Activated CD8-positive, alpha-beta memory T cell treated with anti-CD3 and anti-CD28 coated beads, Interleukin-2, amount 50 U/mL, for 1 hour (primary cell): ENCODE results near the gene RNF32.
"Not testable (repeated sequence)": the region's sequence is repeated elsewhere in the genome, so short reads cannot be mapped to it uniquely, and the experiment has no call there.

ENCODE experiments used
- DNase-seq: peaks from one replicate; pipeline ENCODE4 v3.0.0-alpha.2; 2020; ENCODE audit errors: extremely low read depth

The RNF32 gene

DNA sequence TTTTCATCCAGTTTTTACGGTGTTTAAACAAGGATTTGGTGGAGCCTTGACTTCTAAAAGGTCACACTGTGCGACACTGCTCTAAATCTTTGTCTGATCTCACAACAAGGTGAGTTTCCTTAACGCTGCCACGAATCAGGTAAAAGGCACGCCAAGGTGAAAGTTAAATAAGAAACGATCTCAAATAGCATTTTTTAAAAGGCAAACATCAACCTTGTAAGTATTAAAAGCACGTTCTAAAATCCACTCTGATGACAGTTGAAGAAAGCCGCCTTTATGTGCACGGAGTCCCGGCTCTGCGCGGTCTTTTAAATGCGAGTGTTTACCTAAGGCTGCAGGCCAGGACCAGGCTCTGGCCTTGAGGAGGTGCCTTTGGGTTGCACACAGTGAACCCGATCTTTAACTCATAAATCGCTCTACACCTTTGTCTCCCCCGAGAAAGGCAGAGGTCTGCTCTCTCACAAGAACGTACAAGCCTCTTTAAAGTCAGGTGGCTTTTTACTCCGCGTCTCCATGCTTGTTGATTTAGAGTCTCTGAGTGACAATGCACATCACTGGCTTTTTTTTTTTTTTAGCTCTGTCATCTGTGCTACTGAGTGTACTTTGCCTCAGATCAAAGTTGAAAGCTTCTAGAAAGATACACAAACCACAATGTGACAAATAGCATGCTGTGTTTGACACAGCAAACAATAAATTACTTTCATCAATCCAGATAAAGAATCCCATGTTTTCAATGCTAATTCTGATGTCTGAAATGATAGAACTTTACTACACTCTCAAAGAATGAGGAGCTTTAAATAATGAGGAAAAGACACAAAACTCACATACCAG, 25.9 kb upstream of the RNF32 start:
- no peak for DNase-seq

DNA sequence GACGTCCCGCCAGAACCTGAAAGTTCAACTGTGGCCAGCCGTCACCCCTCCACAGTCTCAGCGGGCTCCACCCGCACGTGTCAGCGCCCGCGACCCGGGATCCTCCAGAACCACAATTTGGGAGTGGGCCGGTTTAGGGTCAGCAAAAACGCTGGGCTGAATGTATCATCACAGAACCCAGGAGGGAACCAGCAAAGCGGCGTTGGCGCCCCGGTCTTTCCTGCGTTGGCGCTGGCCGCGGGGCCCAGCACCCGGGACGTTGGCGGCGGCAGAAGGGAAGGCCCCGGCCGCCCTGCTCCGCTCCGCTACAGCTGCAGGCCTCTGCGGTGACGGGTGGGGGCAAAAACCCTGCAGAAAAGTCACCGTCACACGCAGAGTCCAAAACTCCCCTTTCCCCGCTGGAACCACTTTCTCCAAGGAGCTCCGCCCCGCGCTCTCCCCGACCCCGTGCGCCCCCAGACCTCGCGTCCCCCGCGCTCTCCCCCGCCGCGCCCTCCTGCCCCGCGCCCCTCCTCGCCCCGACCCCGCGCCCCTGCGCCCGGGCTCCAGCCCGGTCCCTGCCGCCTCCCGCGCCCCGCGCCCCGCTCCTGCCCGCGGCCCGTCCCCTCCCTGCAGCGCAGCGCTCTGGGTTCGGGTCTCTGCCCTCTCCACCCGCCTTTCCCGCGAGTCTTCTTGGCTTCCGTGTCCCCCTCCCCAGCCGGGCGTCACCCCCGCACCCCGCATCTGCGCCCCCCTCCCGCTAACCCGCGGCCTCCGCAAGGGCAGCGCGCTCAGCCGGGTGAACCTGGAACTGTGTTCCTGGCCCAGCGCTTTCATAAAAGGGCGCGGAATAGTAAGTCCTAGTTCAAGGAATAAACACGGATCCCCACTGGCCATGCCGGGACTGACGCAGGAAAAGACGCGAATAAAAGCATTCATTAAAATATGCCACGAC, 24.0 kb upstream of the RNF32 start:
- no peak for DNase-seq

DNA sequence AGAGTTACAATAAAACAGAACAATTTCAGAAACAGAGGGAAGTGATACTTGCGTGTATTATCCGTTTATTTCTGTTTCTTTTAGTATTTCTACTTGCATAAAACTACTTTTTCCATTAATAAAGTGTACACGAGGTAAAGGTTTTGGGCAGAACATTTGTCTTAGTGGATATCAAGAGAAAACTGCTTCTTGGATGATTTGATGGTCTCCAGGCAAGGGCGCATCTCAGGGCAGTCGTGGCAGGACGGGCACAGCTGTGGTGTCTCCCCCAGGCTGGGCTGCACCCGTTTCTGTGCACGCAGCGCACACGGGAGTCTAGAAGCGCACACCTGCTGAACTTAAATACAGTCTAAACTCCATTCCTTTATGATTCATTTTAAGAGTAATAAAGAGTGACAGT, 23.4 kb upstream of the RNF32 start:
- DNase-seq = no peak

DNA sequence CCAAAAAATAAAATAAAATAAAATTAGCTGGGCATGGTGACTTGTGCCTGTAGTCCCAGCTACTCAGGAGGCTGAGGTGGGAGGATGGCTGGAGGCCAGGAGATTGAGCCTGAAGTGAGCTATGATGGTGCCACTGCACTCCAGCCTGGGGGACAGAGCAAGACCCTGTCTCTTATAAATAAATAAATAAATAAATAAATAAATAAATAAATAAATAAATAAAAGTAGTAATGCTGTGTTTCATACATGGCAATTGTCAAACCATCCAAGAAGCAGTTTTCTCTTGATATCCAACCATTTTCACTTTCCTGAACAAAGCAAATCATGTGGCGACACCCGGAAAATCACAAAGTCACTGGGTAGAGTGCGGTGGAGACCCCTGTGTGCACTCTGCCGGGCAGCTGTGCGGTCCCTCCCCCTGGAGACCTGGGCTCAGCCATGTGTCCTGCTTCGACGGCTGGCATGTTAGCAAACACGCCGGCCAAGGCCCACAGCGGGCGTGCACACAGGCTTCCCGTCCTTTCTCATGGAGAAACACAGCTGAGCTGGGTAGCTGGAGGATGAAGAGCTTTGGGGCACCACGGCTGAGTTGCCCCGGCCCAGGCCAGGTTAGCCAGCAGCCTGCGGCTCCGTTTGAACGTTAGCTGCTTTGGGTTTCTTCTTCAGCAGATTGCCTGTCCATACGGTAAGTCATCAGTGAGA, 22.3 kb upstream of the RNF32 start:
- no peak for DNase-seq

DNA sequence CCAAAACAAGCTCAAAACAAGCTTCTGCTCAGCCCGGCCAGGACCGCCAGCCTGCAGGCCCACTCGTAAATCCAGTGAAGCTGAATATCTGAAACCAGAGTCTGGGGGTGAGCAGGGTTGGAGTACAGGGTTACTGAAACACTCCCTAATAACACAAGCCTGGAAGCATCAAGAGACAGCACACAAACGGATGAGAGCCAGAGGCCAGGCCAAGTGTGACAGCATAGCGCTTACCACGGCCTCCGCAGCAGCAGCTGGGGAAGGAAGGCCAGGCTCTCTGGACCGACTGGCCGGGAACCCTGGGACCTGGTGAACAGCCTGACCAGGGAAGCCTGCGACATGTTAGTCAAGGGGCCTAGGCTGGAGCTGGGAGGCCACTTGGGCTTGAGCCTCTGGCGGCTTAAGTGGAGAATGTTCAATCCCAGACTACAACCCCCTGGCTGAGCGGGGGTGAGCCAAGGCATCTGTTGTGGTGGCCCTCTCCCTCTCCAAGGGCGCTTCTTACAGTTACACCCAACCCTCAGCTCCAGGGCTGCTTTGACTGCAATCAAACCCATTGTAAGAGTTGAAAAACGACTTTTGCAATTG, 21.7 kb upstream of the RNF32 start:
- DNase-seq = no peak

DNA sequence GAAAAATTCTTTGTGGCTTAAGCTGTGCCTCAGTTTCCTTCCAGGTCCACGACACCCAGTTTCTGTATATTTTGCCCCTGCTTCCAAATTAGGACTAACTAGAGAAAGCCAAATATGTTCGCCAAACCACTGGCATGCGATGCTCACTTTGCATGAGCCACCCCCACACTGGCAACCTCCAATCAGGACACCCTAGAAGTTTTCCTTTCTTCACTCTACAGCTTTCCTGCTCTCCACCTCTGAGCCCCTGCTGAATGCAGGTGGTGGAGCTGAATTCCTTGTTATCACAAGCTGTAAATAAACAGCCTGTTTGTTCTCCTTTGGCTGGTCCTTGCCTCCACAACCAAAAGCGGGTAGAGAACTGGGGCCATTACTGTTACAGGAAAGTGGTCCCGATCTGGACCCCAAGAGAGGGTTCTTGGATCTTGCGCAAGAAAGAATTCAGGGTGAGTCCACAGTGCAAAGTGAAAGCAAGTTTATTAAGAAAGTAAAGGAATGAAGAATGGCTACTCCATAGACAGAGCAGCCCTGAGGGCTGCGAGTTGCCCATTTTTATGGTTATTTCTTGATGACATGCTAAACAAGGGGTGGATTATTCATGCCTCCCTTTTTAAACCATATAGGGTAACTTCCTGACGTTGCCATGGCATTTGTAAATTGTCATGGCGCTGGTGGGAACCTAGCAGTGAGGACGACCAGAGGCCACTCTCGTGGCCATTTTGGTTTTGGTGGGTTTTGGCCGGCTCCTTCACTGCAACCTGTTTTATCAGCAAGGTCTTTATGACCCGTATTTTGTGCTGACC, 20.9 kb upstream of the RNF32 start:
- not testable (repeated sequence) for DNase-seq

DNA sequence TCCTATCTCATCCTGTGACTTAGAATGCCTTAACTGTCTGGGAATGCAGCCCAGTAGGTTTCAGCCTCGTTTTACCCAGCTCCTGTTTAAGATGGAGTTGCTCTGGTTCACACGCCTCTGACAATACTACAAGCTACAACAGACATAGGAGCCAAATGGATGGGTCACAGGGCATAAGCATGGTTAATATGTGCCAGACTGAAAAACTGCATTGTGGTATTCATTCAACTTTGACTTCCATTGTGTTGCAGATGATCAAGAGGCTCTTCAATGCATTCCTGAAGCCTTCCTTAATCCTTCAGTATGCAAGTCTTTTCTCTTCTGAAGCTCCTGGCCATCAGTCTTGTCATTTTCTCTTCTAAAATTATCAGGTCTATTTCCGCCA, 20.3 kb upstream of the RNF32 start:
- no peak for DNase-seq

DNA sequence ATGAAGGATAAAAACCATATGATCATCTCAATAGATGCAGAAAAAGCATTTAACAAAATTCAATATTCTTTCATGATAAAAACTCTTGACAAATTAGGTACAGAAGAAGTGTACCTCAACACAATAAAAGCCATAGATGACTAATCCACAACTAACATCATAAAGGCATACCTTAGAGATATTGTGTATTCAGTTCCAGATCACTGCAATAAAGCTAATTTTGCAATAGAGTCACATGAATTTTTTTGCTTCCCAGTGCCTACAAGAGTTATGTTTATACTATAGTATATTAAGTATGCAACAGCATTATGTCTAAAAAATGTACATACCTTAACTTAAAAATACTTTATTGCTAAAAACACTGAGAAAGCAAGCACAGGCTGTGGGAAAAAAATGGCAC, 18.9 kb upstream of the RNF32 start:
- no peak for DNase-seq

DNA sequence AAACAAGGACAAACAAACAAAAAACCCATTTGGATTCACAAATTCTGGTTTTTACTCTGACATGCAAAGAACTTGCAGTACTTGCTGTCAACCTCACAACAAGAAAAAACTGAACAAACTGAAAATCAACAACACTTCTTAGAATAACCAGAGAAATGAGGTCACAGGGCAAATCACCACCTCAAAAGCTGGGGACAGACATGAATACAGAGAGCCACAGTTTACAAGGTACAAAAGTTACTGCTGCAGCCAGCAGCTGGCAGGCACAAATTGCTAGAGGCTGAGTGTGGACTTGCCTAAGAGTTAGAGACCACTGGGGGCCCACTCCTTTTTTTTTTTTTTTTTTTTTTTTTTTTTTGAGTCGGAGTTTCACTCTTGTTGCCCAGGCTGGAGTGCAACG, 15.0 kb upstream of the RNF32 start:
- no peak for DNase-seq

DNA sequence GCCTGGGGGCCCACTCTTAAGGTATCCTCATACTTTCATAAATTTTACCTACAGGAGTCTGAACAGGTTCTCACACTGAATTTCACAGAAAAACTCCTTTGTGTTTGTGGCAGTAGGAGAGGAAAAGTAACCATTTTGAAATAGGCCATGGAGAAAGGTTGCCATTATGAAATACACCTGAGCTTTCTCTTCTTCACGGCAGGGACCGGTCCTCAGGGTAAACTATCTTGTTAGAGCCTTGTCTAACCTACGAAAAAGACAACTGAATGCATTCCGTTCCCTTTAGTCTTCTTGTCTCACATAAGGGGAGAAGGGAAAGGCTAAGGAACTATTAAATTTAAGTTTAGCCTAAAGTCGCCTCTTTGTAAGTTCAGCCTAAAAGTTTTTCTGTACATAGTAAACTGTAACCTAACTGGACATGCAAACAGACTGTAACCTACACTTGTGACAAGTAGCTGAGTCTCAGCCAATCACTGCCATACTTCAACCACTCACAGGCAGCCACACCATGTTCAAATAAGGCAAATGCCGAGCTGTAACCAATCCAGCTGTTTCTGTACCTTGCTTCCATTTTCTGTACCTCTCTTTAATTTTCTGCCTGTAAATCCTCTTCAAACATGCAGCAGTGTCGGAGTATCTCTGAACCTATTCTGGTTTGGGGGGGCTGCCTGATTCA, 14.2 kb upstream of the RNF32 start:
- no peak for DNase-seq

DNA sequence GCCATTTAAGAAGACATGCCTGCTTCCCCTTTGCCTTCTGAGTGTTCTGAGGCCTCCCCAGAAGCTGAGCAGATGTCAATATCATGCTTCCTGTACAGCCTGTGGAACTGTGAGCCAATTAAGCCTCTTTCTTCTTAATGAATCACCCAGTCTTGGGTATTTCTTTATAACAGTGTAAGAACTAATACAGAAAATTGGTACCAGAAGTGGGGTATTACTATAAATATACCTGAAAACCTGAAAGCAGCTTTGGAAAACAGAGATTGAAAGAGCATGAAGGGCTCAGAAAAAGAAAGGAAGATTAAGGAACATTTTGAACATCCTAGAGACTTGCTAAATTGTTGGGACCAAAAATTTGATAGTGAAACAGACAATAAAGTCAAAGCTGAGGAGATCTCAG, 12.0 kb upstream of the RNF32 start:
- no peak for DNase-seq

DNA sequence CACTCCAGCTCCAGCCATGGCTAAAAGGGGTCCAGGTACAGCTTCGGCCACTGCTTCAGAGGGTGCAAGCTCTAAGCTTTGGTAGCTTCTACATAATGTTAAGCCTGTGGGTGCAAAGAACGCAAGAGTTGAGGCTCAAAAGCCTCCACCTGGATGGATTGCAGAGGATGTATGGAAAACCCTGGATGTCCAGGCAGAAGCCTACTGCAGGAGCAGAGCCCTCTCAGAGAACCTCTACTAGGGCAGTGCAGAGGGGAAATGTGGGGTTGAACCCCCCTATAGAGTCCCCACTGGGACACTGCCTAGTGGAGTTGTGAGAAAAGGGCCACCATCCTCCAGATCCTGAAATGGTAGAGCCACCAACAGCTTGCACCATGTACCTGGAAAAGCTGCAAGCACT, 10.7 kb upstream of the RNF32 start:
- no peak for DNase-seq

DNA sequence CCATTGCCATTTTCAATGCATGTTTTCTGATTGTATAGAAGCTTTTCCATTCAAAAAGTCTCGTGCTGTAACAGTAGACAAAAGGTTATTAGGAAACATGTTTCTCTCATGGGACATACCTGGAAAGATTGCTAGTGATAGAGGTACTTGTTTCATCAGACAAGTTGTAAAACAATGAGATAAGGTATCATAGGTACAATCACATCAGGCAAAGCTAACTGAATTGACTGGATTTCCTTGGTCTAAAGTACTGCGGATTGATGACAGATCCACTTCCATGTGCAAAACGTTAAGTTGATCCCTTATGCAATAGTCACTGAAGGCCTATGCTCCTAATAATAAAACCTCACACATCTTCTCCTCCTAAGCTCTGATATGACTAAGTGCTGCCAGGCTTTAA, 6.5 kb upstream of the RNF32 start:
- no peak for DNase-seq

DNA sequence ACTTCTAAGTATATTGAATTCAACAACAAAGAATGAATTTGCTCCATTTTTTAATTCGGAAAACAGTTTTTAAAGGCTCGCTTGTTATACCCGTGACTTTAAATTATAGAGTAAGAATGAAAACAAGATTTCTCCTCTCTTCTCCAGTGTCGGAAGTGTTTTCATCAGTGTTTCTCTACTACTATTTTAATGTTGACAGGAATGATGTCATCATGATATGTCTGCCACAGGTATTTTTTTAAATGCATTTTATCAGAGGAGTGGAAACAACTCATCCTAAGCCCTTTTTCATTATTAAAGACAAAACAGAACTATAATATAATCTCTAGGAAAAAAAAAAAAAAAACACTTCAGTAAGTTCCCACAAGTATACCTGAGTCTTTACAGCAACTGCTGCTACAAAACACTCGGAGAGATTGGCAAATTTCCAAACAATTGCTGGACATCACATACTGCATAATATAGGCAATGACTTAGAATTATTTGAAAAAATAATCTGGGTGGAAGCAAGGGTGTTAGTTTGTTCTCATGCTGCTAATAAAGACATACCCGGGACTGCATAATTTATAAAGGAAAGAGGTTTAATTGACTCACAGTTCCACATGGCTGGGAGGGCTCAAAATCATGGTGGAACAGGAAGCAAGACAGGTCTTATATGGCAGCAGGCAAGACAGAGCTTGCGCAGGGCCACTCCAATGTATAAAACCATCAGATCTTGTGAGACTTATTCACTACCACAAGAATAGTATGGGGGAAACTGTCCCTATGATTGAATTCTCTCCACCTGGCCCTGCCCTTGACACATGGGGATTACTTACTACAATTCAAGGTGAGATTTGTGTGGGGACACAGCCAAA, 4.8 kb upstream of the RNF32 start:
- no peak for DNase-seq

DNA sequence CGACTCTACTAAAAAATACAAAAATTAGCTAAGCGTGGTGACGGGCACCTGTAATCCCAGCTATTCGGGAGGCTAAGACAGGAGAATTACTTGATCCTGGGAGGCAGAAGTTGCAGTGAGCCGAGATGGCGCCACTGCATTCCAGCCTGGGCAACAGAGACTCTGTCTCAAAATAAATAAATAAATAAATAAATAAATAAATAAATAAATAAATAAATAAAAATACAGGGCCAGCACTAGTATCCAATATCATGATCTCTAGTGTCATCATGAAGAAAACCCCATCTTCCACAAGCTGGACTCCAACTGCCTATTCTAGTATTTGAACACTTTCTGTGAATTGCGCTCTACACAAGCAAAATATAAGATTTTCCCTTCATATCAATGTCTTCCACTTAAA, 3.5 kb upstream of the RNF32 start:
- not testable (repeated sequence) for DNase-seq

DNA sequence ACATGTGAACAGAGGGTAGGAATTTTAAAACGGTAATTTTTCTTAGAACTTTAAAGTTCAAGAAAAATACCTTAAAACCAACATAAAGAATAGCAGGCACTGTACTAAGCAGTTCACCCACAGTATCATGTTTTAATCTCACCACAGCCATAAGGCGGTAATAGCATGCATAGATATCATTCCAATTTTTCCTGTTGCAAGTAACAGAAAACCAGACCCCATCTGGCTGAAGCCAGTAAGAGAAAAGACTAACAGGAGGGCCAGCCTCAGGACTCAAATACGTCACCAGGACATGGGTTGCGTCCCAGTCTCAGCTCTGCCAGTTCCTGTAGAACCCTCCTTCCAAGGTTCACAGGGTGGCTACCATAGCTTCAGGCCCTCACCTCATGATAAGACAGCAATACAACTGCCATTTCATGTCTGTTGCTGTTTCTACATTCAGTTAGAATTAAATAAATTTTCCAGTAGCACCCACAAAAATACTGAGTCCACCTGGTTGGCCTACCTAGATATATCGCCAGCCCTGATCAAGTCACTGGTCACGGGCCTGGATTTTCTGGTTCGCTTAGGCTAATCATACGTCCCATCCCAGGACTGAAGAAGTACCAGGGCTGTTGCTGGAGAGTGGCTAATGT, 2.0 kb upstream of the RNF32 start:
- DNase-seq = no peak

DNA sequence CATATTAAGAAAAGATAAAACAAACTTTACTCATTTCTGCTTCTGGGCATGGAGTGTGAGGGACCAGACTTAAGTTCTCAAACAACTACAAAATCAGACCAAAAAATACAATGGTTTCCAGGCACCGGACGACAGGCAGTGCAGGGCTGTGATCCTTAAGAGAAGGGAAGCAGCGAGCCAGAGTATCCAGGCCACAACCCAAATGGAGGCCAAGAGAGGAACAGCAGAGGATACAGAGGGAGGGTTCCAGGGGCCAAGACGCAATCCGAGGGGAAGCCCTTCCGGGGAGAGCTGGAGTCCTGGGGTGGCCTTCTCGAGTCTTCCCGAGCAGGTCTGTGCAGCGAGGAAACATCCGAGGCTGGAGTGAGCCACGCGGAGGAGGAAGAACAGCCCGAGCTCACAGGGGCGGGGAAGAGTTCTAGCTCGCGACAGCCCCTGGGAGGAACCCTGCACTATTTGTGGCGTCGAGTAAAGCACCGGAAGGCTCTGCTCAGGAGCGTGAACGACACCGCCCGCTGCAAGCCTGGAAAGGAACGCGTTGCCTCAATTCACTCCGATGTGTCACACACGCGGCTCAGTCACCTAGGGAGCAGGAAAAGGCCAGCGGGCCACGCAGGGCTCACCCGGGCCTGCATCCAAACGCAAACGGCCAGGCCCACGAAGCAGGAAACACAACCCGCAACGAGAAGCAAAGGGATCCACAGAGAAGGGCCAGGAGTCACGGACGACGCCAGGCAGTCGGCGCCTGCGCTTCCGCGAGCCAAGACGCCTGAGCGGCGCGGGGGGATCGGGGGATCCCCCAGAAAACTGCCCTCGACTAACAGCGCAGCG, 933 bp upstream of the RNF32 start:
- DNase-seq = no peak

DNA sequence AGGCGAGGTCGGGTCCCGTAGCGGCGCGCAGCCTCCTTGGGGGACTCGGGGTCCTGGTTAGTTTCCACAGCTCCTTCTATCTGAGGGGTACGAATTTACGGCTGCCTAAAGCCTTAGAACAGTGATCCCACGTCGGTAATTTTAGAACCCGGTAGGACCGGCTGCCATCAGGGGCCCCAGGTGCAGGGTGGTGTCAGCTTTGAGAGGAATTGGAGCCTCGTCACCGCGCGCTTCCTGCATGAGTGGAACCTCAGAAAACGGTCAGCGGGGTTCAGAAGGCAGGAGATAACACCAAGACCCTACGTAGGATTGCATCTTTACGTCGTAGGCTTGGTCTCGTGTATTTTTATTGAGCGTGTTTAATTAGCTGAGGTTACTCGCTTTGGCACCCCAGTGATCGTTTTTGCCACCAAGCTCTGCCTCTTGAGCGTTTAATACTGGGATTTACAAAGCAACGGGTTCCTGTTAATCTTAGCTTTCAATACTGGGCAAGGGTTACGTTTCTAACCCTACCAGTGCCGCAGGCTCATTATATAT, 443 bp downstream of the RNF32 start:
- peak; percentile 22 for DNase-seq
